22Rv1 (cell line): ENCODE data around the gene AKR1D1.

ENCODE experiments used
- CTCF ChIP-seq: fragments of 450-650 bp; IDR thresholded peaks from 2 replicates; pipeline ENCODE4 v1.5.1; 2017; ENCODE audit warnings: mild to moderate bottlenecking
- ZFX ChIP-seq: fragments of 450-650 bp; IDR thresholded peaks from 2 replicates; pipeline ENCODE4 v1.6.1; 2017; ENCODE audit warnings: antibody characterized with exemption, borderline replicate concordance

- no peak for TF ChIP-seq CTCF
- TF ChIP-seq ZFX, result no peak
Observed at GRCh38 chr7:138120140-138120827, 44.0 kb downstream of the AKR1D1 start.
